Measurements from ENCODE around the gene KHDC4. TPM values are rescaled to one million over a fixed set of nuclear protein-coding genes. Genes with fewer than 3 reads are reported as not detected.

KHDC4 gene
- total RNA-seq, 1 donor from 2014 or later = 14.6 TPM

- DNase-seq (ENCODE audit: low read depth in 2 of 2) = no peak
Observed at GRCh38 chr1:155864393-155864792, 69.8 kb downstream of the KHDC4 start.

Other genes with a start within 250 kb of the KHDC4 start
- gene YY1AP1, start 245.6 kb downstream of the KHDC4 start, total RNA-seq = 30.2 and 36.3 TPM in 2 replicates
- gene DAP3, start 245.3 kb downstream of the KHDC4 start, total RNA-seq = 38.0 and 39.1 TPM in 2 replicates
- 16.3 and 23.6 TPM in 2 replicates for gene GON4L, start 77.2 kb downstream of the KHDC4 start, total RNA-seq
- 14.2 and 20.3 TPM in 2 replicates for gene SYT11, start 74.8 kb downstream of the KHDC4 start, total RNA-seq
- gene RIT1, start 23.1 kb downstream of the KHDC4 start, total RNA-seq = 18.2 and 36.3 TPM in 2 replicates
- gene RXFP4, start 7.2 kb upstream of the KHDC4 start, total RNA-seq = not detected in 2 replicates
- gene ARHGEF2, start 44.1 kb upstream of the KHDC4 start, total RNA-seq = 69.4 and 75.9 TPM in 2 replicates
- gene SSR2, start 86.5 kb upstream of the KHDC4 start, total RNA-seq = 323 and 635 TPM in 2 replicates
- 13.1 and 14.3 TPM in 2 replicates for gene UBQLN4, start 119.4 kb upstream of the KHDC4 start, total RNA-seq
- 83.2 and 89.3 TPM in 2 replicates for gene LAMTOR2, start 120.4 kb upstream of the KHDC4 start, total RNA-seq
- gene RAB25, start 126.7 kb upstream of the KHDC4 start, total RNA-seq = not detected in 2 replicates
- gene MEX3A, start 148.1 kb upstream of the KHDC4 start, total RNA-seq = 3.6 and 7.0 TPM in 2 replicates
- gene LMNA, start 180.3 kb upstream of the KHDC4 start, total RNA-seq = 402 and 626 TPM in 2 replicates
- 0.39 and 0.51 TPM in 2 replicates for gene SEMA4A, start 219.2 kb upstream of the KHDC4 start, total RNA-seq